Measurements from ENCODE around the gene EFR3B. TPM values are rescaled to one million over a fixed set of nuclear protein-coding genes. Genes with fewer than 3 reads are reported as not detected.

Gene EFR3B
- total and polyA plus RNA-seq, 2 of the 13 experiments (the other 11 are each of a cell fraction or from before 2014, with no cell fraction given), result 0.42 TPM

- H3K4me1 ChIP-seq (ENCODE audit: insufficient read depth, low read length), result no peaks in the 10 kb centered on the region
- no peaks in the 10 kb centered on the region for H3K36me3 ChIP-seq (replicated peaks in 1 of 2; ENCODE audit: control insufficient read depth in 1 of 2, insufficient read depth in 2 of 2, low read length in 2 of 2)
- DNase-seq (ENCODE audit: low spot score) (no peak), FAIRE-seq (no peak), ATAC-seq (peak; percentile 61)
- no peak overlapping the region for H3K4me2 ChIP-seq (ENCODE audit: low read depth, low read length)
- intact Hi-C loops (cut with micrococcal nuclease; ENCODE audit: unreplicated experiment) (no loop called here), in situ Hi-C loops (cut with HindIII; ENCODE audit: extremely low pct_ligation_motif_present, low pct_unique_long_range_greater_than_20kb) (no loop called here)
- H3K9me3 ChIP-seq (ENCODE audit: low read length), result no peaks in the 10 kb centered on the region
- no peak overlapping the region for H3K27ac ChIP-seq (ENCODE audit: extremely low read length, insufficient read depth, low read length)
- no peak overlapping the region for H2AFZ ChIP-seq (ENCODE audit: low read length)
- H3K9ac ChIP-seq (ENCODE audit: insufficient read depth, low read depth, low read length), result no peak overlapping the region
- TF ChIP-seq TRAFD1 (CRISPR knock-in tag; IDR thresholded peaks at IDR 0.05; ENCODE audit: borderline replicate concordance) (no peak), ZNF687 (CRISPR knock-in tag; IDR thresholded peaks at IDR 0.05) (0 out of 2 replicates have a peak, but pooled peaks have one; percentile 8)
- no peaks in the 10 kb centered on the region for H3K27me3 ChIP-seq (ENCODE audit: control insufficient read depth in 1 of 2, insufficient read depth in 2 of 2, low read length in 2 of 2)
- no peaks in the 10 kb centered on the region for H3K79me2 ChIP-seq (ENCODE audit: insufficient read depth, low read length)
- ChIA-PET CTCF (ENCODE audit: low intra/inter-chr PET ratio, low total read pairs) (no interaction called here), POLR2A (no interaction called here)
- no TSS peak for BruUV-seq (replicated peaks)
- H4K20me1 ChIP-seq (ENCODE audit: insufficient read depth, low read length), result no peaks in the 10 kb centered on the region
- no peak overlapping the region; a peak in 1 of 6 replicates for H3K4me3 ChIP-seq (replicated peaks in 1 of 3; ENCODE audit: insufficient read depth in 1 of 3, low read depth in 2 of 3, low read length in 3 of 3)
- 35% methylated on average over 10 of the region's 11 CpGs for WGBS (ENCODE audit: low lambda C conversion rate)
These were observed 20.6 kb downstream of the EFR3B start for GRCh38 chr2:25062511-25062917.
